OCI-M2 (cell line): ENCODE results near the gene PROX1.

ENCODE experiments used
- DNase-seq: peaks from one replicate; lab custom pipeline; 2025; ENCODE audit not compliant: unreplicated experiment; lab: John Stamatoyannopoulos, UW

Gene PROX1

DNA sequence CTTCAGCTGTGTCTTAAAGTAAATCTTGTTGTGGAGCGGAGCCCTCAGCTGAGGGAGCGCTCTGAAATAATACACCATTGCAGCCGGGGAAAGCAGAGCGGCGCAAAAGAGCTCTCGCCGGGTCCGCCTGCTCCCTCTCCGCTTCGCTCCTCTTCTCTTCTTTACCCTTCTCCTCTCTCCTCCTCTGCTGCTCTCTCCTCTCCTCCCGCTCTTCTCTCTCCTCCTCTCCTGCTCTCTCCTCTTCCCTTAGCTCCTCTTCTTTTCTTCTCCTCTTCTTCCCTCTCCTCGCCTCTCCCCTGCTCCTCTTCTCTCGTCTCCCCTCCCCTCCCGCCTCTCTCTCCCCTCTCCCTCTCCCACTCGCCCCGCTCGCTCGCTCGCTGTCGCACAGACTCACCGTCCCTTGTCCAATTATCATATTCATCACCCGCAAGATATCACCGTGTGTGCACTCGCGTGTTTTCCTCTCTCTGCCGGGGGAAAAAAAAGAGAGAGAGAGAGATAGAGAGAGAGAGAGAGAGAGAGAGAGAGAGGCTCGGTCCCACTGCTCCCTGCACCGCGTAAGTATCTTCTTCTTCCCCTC, at the start of gene PROX1:
TSS of gene PROX1 (plus strand) at position 47 of the 580 bp plus-strand sequence. CDS start 8,563 bp downstream, outside the sequence.
- no peak for DNase-seq

DNA sequence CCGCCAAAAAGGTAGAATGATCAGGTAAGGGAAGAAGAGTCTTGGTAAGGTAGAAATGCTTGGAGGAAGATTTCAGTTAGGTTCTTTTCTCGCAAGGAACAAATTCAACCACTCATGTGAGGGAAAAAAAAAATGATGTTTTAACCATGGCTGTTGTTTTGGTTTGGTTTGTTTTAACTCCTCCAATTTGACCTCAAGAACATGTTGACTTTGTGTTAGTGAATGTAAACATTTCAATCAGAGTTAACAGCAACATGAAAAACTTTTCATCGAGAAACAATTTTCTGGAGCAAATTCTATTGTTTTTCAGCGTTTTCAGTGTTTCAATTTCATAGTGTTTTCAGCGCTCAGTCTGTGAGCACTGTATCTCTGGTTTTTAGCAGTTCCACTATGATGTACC, 49.0 kb upstream of the PROX1 start:
- DNase-seq: no peak

GRCh38 chr1:213939888-213940287, 47.9 kb upstream of the PROX1 start:
- DNase-seq: no peak

DNA sequence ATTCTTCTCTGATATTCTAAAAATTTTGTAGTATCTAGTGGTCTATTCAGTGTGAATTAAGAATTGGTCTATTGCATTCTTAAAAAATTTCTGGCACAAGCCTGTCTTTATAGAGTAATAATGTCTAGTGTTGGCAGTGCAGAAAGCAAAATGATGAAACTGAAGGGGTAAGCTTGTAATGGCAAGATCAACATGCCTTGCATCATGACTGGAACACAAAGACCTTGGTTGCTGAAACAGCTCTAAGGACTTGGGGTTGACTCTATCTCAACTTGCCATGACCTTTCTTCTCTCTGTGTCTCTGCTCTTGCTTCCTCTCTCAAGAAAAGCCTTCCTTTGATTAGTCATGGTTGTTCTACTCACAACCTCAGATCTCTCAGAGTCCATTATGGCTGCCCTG, 46.8 kb upstream of the PROX1 start:
- no peak for DNase-seq

DNA sequence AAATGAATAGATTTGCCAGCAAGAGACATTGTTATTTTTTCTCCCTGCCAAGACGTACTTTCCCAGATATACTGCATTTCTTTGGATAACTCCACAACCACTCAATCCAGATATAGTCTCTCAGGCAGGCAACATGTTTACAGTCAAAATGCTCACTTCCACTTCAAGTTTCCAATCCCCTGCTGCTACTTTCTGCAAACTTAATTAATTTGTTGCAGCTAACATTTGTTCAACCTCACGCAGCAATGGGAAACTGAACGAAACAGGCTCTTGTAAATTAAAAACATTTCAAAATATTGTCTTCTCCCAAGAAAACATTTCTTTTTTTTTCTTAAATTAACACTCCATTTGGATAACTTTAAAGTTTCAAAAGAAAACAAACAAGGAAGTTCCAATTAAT, 45.7 kb upstream of the PROX1 start:
- DNase-seq: no peak

DNA sequence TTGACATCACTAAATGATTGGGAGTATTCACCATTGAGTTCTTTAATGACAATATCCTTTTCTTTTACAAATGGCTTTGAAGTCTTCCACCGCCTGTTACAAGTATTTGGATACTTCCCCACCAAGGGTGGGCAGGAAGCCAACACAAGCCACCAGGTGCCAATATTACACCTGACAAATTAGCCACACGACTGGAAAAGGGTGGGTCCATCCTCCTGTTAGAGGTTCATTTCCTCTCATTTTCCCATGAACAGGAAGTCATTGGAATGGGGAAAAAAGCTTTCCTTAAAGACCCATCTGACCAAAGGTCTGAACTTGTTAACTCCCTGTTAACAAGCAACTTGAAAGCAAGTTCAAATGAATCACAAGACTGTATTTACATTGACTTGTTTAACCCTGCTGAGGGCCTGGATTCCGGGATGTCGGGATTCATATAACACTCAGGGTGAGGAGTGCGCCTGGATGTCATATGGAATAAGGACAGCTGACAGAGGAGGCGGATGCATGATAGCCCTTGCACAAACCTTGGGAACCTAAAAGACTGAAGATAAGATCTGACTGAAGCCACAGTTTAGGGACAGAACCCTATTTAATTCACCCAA, 40.5 kb upstream of the PROX1 start:
- no peak for DNase-seq

DNA sequence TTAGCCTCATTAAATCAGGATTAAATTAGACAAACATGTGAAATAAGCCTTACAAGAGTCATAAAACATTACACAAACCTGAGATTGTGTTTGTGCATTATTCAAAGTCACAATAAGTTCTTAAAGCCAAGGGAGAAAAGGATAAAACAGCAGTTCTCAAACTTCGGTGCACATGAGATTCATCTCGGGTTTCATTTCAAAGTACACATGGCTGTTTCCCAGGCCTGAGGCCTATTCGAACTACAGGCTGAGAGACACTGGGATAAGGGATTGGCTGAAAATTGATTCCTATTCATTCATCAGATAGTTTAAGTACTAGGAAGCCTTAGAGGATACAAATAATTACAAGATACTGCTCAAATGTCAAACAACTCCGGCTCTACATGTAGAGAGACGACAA, 35.9 kb upstream of the PROX1 start:
- DNase-seq: no peak

- no peak for DNase-seq
Measured at GRCh38 chr1:213953806-213954205, 34.0 kb upstream of the PROX1 start.

DNA sequence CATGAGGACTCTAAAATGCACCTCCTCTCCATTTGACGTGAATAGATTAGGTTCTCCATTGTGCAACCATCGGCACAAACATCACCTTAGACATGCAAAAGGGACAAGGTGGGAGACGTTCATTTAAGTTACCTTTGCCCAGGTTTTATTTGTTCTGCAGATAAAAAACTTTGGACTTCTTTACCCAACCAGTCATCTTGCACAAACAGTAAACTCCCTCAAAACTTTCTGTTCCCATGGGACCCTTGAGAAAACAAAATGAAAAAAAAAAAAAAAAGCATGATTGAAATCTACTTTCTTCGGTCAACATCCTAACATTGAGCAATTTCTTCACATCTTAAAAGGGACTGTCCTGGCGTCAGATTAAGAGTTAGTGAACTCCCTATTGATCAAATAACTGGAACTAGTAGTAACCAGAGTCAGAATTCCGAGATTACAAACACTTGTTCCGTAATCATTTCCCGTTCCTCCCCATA, 31.4 kb upstream of the PROX1 start:
- DNase-seq: no peak

DNA sequence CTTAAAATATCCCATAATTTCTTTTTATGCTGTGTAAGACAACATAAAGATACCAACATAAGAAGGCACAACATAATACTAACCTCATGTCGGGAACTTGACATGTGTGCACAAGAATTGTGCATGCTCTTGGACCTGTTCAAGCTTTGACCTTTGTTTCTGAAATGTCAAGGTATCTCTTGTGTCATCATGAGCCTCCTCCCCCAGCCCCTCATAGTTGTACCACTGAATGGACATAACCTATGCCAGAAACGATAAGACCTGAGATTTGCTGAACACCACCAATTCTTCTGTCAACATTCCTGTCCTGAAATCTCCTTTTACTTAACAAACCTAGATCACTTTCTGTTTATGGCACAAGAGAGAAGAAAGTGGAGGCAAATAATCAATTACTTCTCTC, 29.4 kb upstream of the PROX1 start:
- DNase-seq: no peak

DNA sequence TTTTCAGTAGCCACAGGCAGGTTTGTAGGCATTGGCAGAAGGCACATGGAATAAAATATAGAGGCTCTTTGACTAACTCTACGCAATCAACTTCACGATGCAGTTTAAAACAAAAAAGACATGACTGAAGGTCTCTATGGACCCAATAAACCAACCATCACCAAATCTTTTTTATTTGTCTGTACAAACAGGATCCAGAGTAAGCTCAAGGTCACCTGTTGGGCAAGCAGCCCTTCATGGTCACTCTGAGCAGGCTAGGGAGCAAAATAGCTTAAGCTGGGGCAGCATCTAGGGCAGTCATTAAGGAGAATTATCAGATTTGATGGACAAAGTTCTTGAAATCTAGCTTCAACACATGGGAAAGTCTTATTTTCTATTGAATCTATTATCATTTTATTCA, 26.8 kb upstream of the PROX1 start:
- no peak for DNase-seq

DNA sequence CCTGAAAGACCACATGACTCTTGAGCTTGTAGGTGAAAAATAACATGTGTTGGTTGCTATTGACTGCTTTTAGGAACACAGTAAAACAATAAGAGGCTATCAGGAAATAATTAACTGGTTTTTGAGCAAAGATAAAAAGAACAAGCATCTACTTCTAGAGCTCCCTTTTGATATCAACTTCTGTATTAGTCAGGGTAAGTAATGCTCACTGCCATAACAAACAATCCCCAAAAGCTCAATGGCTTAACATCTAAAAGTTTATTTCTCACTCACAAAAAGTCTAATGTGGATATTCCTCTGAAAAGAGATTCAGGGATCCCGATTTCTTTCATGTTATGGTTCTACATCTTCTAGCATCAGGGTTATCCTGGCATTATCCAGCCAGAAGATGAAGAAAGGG, 25.3 kb upstream of the PROX1 start:
- no peak for DNase-seq

GRCh38 chr1:213966122-213966521, 21.7 kb upstream of the PROX1 start:
- no peak for DNase-seq

DNA sequence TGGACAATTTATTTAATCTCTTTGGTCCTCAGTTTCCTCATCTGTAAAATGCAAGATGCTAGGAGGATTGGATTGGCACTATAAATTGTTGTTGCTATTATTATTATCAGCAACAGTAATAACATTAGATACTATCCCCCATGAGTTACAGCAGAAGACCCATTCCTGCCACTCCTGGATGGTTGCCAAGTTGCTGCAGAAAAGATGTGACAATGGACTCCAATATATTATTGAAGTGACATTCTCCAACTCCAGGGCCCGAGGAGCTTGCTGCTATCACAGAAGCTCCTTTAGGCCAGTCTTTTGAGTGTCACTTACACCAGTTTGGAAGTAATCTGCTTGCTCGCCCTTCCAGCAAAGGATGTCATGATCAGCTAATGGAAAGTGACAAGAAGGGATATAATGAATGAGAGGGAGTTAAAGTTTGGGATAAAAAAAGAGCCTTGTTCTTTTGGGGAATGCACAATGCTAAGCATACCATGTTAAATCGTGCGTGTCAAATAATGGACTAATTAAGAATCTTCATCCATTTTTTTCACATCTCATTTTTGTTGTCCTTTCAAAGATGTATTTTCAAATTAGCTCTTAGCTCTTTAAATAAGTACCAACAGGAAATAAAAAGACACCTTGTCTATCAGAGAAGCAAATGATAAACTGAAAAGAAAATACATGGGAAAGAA, 19.5 kb upstream of the PROX1 start:
- no peak for DNase-seq

DNA sequence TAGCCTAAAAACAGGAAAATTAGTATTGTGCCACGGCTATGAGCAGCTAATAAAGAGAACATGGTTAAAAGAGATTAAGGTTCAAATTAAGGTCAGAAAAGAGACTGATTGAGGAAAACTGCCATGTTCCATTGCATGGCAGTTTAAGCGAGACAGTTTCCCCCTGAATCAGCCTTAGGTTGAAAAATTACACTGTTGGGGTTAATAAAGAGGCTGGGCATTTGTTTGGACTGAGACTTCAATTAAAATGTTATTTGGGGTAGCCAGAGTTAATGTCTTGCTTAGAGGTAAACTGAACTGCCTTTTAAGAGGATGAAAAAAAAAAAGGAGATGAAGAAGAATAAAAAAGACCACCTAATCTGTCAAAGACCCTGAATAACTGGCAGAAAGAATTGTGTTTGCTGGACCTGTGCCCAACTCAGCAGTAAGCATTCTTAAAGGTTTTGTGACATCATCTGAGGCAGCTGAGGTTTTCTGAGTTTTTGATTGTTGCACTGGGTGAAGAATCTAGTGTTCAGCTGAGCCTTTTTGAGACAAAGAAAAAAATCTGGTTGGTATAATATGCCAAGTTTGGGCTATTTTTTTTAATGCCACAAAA, 17.7 kb upstream of the PROX1 start:
- no peak for DNase-seq

GRCh38 chr1:213972141-213972540, 15.6 kb upstream of the PROX1 start:
- no peak for DNase-seq

DNA sequence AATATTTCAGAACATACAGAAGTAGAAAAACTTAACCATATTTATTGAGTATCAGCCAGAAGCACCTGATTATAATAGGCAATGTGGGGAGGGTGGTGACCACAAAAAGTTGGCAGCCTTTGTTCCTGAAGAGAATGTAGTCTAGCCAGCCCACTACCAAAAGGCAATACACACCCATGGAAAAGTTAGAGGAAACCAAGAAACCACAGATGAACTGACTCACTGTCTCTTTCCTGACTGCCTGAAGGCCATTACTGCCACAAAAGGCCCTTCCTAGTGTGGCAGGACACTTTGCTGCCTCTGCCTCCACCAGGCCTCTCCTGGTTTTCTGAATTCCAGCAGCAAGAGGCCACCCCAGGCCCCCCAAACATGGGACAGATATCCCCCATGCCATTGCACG, 14.6 kb upstream of the PROX1 start:
- DNase-seq: no peak

GRCh38 chr1:213976665-213977485, 10.9 kb upstream of the PROX1 start:
- no peak for DNase-seq

DNA sequence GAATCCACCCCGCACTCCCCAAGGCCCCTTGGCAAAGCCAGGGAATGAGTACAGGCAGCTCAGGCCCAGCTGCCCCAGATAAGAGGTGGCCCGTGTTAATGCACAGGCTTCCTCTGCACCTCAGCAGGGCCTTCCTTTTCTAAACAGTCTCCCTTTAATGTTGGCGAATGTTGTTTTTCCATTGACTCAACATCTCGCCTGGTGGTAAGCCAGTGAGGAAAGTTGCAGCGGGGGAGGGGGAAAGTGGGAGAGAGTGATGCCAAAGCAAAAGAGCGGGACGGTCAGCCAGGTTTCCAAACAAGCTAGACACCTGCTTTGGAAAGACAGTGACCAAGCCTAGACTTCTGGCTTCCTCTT, 10.3 kb upstream of the PROX1 start:
- no peak for DNase-seq

GRCh38 chr1:213977909-213978308, 9.9 kb upstream of the PROX1 start:
- no peak for DNase-seq
